ENCODE results near the gene DGKG.

Gene DGKG

GRCh38 chr3:186143250-186143649, 218.8 kb downstream of the DGKG start:
- TF ChIP-seq POLR2AphosphoS5 (IDR thresholded peaks at IDR 0.05; ENCODE audit: low read depth, low read length) (no peak), POLR2A (IDR thresholded peaks at IDR 0.05; ENCODE audit: low read depth, low read length) (no peak), TAF1 (IDR thresholded peaks at IDR 0.05; ENCODE audit: borderline replicate concordance, low read depth, low read length) (no peak)
- FAIRE-seq: no peak

GRCh38 chr3:186142393-186142932, 219.6 kb downstream of the DGKG start:
- DNase-seq (ENCODE audit: insufficient read length) (no peak), FAIRE-seq (no peak)
- TF ChIP-seq POLR2A (IDR thresholded peaks at IDR 0.05; ENCODE audit: low read depth, low read length) (no peak), POLR2AphosphoS5 (IDR thresholded peaks at IDR 0.05; ENCODE audit: low read depth, low read length) (no peak), TAF1 (IDR thresholded peaks at IDR 0.05; ENCODE audit: borderline replicate concordance, low read depth, low read length) (no peak)

More at GRCh38 chr3:186143250-186143649, 218.8 kb downstream of the DGKG start:
- DNase-seq (ENCODE audit: insufficient read length): no peak

DNA sequence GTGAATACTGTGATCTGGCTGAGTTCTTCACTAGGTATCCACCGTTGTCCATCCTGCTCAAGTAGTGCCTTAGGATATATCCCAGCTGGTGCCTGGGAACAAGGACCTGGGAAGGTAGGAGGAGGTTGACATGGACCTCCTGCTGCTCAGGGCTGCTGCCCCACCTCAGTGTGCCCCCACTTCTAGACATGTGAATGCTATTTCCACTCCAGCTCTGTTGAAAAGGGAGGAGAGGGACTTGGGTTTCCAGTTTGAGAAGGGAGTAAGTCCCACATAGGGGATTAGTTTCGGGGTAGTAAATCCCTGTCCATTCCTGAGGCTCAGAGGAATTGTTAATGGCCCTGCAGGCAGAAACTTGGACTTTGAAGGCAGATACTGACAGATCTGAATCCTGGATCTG, 220.2 kb downstream of the DGKG start:
- TF ChIP-seq POLR2AphosphoS5 (IDR thresholded peaks at IDR 0.05; ENCODE audit: low read depth, low read length) (no peak), POLR2A (IDR thresholded peaks at IDR 0.05; ENCODE audit: low read depth, low read length) (no peak), TAF1 (IDR thresholded peaks at IDR 0.05; ENCODE audit: borderline replicate concordance, low read depth, low read length) (no peak)
- FAIRE-seq (no peak), DNase-seq (ENCODE audit: insufficient read length) (no peak)

- no peak for FAIRE-seq
- no peak for TF ChIP-seq POLR2A (IDR thresholded peaks at IDR 0.05; ENCODE audit: low read depth, low read length)
- TF ChIP-seq POLR2AphosphoS5 (IDR thresholded peaks at IDR 0.05; ENCODE audit: low read depth, low read length): no peak
- TF ChIP-seq TAF1 (IDR thresholded peaks at IDR 0.05; ENCODE audit: borderline replicate concordance, low read depth, low read length): no peak
- DNase-seq (ENCODE audit: insufficient read length): no peak
These were observed 223.6 kb downstream of the DGKG start for GRCh38 chr3:186138272-186138981.

- TF ChIP-seq TAF1 (IDR thresholded peaks at IDR 0.05; ENCODE audit: borderline replicate concordance, low read depth, low read length) (no peak), POLR2AphosphoS5 (IDR thresholded peaks at IDR 0.05; ENCODE audit: low read depth, low read length) (no peak), POLR2A (IDR thresholded peaks at IDR 0.05; ENCODE audit: low read depth, low read length) (no peak)
- FAIRE-seq: no peak
- DNase-seq (ENCODE audit: insufficient read length): no peak
These were observed 224.9 kb downstream of the DGKG start for GRCh38 chr3:186137051-186137685.

DNA sequence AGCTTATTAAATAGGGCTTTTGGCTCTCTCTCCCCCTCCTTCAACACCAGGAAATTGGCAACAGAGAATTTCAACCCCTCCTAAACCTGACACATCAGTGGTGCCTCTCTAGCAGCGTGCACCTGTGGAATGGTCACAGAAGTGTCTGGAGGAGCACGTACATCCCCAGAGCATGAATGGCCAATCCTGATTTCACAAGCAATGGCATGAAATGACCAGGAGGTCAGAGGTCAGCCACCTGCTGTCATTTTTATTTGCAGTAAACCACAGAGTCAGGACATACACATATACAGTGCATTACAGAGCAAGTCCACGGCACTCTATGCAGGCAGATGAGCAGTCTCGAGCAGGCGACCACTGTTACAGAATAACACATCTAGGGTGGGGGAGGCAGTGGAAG, 228.1 kb downstream of the DGKG start:
- TF ChIP-seq TAF1 (IDR thresholded peaks at IDR 0.05; ENCODE audit: borderline replicate concordance, low read depth, low read length): no peak
- no peak for TF ChIP-seq POLR2A (IDR thresholded peaks at IDR 0.05; ENCODE audit: low read depth, low read length)
- no peak for TF ChIP-seq POLR2AphosphoS5 (IDR thresholded peaks at IDR 0.05; ENCODE audit: low read depth, low read length)
- DNase-seq (ENCODE audit: insufficient read length) (no peak), FAIRE-seq (no peak)

GRCh38 chr3:186132487-186132886, 229.5 kb downstream of the DGKG start:
- FAIRE-seq: no peak
- TF ChIP-seq TAF1 (IDR thresholded peaks at IDR 0.05; ENCODE audit: borderline replicate concordance, low read depth, low read length): no peak
- TF ChIP-seq POLR2A (IDR thresholded peaks at IDR 0.05; ENCODE audit: low read depth, low read length): no peak
- no peak for TF ChIP-seq POLR2AphosphoS5 (IDR thresholded peaks at IDR 0.05; ENCODE audit: low read depth, low read length)
- DNase-seq (ENCODE audit: insufficient read length): no peak

DNA sequence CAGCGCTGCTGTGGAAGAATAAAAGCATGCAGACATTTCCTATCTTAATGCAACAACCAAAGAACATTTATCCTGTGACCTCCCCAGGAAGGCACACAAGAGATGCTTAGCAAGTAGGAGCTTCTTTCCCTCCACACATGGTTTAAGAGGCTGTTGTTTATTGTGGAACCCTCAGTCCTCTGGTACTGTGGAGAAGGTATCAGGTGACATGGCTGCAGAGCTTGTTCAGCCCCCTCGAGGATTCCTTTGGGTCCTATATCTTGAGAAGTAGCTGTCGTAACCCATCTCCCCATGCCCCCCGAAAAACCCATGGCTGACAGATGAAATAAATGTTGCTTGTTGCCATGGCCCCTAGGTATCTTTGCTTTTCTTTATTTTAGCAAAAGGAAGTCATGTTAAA, 232.8 kb downstream of the DGKG start:
- TF ChIP-seq POLR2AphosphoS5 (IDR thresholded peaks at IDR 0.05; ENCODE audit: low read depth, low read length) (no peak), TAF1 (IDR thresholded peaks at IDR 0.05; ENCODE audit: borderline replicate concordance, low read depth, low read length) (no peak), POLR2A (IDR thresholded peaks at IDR 0.05; ENCODE audit: low read depth, low read length) (no peak)
- DNase-seq (ENCODE audit: insufficient read length) (no peak), FAIRE-seq (no peak)

DNA sequence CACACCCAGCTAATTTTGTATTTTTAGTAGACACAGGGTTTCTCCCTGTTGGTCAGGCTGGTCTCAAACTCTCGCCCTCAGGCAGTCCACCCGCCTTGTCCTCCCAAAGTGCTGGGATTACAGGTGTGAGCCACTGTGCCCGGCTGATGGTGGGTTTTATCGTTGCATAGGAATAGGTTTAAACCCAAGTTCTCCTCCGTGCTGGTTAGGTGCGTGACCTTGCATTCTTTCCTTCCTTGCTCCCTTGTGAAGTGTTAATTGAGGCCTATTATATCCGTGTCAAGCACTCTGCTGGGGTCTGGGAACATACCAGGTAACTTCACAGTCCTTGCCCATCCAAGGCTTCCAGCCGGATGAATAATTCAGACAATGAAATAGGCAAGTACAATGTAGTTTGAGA, 233.9 kb downstream of the DGKG start:
- DNase-seq (ENCODE audit: insufficient read length): no peak
- no peak for FAIRE-seq
- TF ChIP-seq TAF1 (IDR thresholded peaks at IDR 0.05; ENCODE audit: borderline replicate concordance, low read depth, low read length) (no peak), POLR2AphosphoS5 (IDR thresholded peaks at IDR 0.05; ENCODE audit: low read depth, low read length) (no peak), POLR2A (IDR thresholded peaks at IDR 0.05; ENCODE audit: low read depth, low read length) (no peak)

GRCh38 chr3:186127463-186127862, 234.6 kb downstream of the DGKG start:
- TF ChIP-seq POLR2A (IDR thresholded peaks at IDR 0.05; ENCODE audit: low read depth, low read length) (no peak), POLR2AphosphoS5 (IDR thresholded peaks at IDR 0.05; ENCODE audit: low read depth, low read length) (no peak), TAF1 (IDR thresholded peaks at IDR 0.05; ENCODE audit: borderline replicate concordance, low read depth, low read length) (no peak)
- no peak for DNase-seq (ENCODE audit: insufficient read length)
- no peak for FAIRE-seq

- FAIRE-seq: no peak
- no peak for DNase-seq (ENCODE audit: insufficient read length)
- TF ChIP-seq POLR2AphosphoS5 (IDR thresholded peaks at IDR 0.05; ENCODE audit: low read depth, low read length) (no peak), POLR2A (IDR thresholded peaks at IDR 0.05; ENCODE audit: low read depth, low read length) (no peak), TAF1 (IDR thresholded peaks at IDR 0.05; ENCODE audit: borderline replicate concordance, low read depth, low read length) (no peak)
These were observed 236.9 kb downstream of the DGKG start for GRCh38 chr3:186125118-186125517.

DNA sequence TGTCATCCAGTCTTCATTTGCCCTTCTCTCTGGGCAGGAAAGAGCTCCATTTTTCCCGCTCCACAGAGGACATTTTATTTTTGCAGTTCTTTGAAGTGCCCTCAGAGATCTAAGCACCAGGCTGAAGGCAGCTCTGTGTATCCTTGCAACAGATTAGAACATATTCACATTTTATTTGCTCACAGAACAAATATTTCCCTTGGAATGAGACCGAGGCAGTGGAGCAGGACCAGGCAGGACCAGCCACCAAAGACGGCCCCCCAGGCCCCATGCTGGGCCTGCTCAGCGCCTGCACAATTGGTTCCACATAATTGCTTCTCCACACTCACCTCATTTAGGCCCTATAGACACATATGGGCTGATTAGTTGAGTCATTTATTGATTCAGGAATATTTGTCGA, 237.4 kb downstream of the DGKG start:
- DNase-seq (ENCODE audit: insufficient read length) (no peak), FAIRE-seq (no peak)
- no peak for TF ChIP-seq POLR2AphosphoS5 (IDR thresholded peaks at IDR 0.05; ENCODE audit: low read depth, low read length)
- TF ChIP-seq POLR2A (IDR thresholded peaks at IDR 0.05; ENCODE audit: low read depth, low read length): no peak
- TF ChIP-seq TAF1 (IDR thresholded peaks at IDR 0.05; ENCODE audit: borderline replicate concordance, low read depth, low read length): no peak

Data from GM12892 (cell line).